K562 (cell line): ENCODE results near the gene TBC1D5.

Experiments used
- CHAMP1 ChIP-seq: fragments of 450-650 bp; IDR thresholded peaks from 2 replicates; pipeline ENCODE4 v1.6.1; 2016; ENCODE audit warnings: mild to moderate bottlenecking
- CTCF ChIP-seq, 3 experiments: IDR thresholded peaks in 2 of 3; conservative IDR thresholded peaks in 1 of 3; 2 replicates each; pipeline ENCODE4 v1.5.1; 2011 to 2012; ENCODE audit warnings: low read length in 3 of 3, mild to moderate bottlenecking in 3 of 3, control low read depth in 2 of 3, improper control_type of control experiment in 1 of 3, inconsistent platforms in 1 of 3, low read depth in 1 of 3, mixed read lengths in 1 of 3, moderate library complexity in 1 of 3; ENCODE audit not compliant: insufficient read depth in 2 of 3
- FOS ChIP-seq: IDR thresholded peaks from 3 replicates; pipeline ENCODE4 v1.6.1; 2011; ENCODE audit not compliant: insufficient read length; ENCODE audit errors: extremely low read depth
- MAZ ChIP-seq, 2 experiments: fragments of 450-650 bp in 1 of 2; sonication (generic) in 1 of 2; formaldehyde crosslinking; IDR thresholded peaks in 1 of 2; conservative IDR thresholded peaks in 1 of 2; 2 replicates each; pipeline versions ENCODE4 v1.4.0 to v1.5.0; 2020; ENCODE audit warnings: mild to moderate bottlenecking in 1 of 2, missing genetic modification reagents in 1 of 2
- NR2C1 ChIP-seq, 2 experiments: fragments of 450-650 bp; IDR thresholded peaks; 2 replicates each; pipeline ENCODE4 v1.6.1; 2017; ENCODE audit warnings: mild to moderate bottlenecking in 2 of 2, antibody characterized with exemption in 1 of 2, inconsistent platforms in 1 of 2, missing compliant biosample characterization in 1 of 2, missing genetic modification characterization in 1 of 2
- POLR2A ChIP-seq: fragments of 450-650 bp; conservative IDR thresholded peaks from 2 replicates; pipeline ENCODE4 v1.6.1; 2016
- TRIM28 ChIP-seq: fragments of 450-650 bp; IDR thresholded peaks from 2 replicates; pipeline ENCODE4 v1.6.1; 2017

- TF ChIP-seq CHAMP1 (no peak), CTCF (IDR thresholded peaks at IDR 0.05 in 2 of 3, conservative IDR thresholded peaks at IDR 0.05 in 1 of 3; ENCODE audit: insufficient read depth in 2 of 3, low read depth in 1 of 3, low read length in 3 of 3) (no peak), NR2C1 (IDR thresholded peaks at IDR 0.05) (no peak), NR2C1 (tag; IDR thresholded peaks at IDR 0.05) (no peak), POLR2A (no peak), FOS (no peak), TRIM28 (no peak), MAZ (CRISPR knock-in tag; conservative IDR thresholded peaks at IDR 0.05 in 1 of 2, IDR thresholded peaks at IDR 0.05 in 1 of 2) (no peak)
Measured at GRCh38 chr3:17674082-17674686, 68.2 kb downstream of the TBC1D5 start.
